Uterus (tissue), 4 donors: ENCODE data around the gene ATP5F1D. TPM values are rescaled to one million over a fixed set of nuclear protein-coding genes. Genes with fewer than 3 reads are reported as not detected.

Experiments
- DNase-seq, 2 donors: peaks; one replicate each; pipeline ENCODE4 v3.0.0-alpha.2; 2019 to 2020
- H3K27ac ChIP-seq, 2 donors: fragments of 200-600 bp; sonication (generic); 1 replicate in 1 of 2; 2 replicates in 1 of 2; pipeline ENCODE4 v1.5.1; 2016 to 2018
- H3K27me3 ChIP-seq, 2 donors: fragments of 200-600 bp; sonication (generic); one replicate each; pipeline ENCODE4 v1.5.1; 2018 to 2019; ENCODE audit warnings: control low read depth in 1 of 2
- H3K36me3 ChIP-seq, 2 donors: fragments of 200-600 bp; sonication (generic); one replicate each; pipeline ENCODE4 v1.5.1; 2019; ENCODE audit warnings: control low read depth in 1 of 2
- H3K4me1 ChIP-seq, 2 donors: fragments of 200-600 bp; sonication (generic); one replicate each; pipeline ENCODE4 v1.5.1; 2018 to 2019; ENCODE audit warnings: control low read depth in 1 of 2
- H3K4me3 ChIP-seq, 2 donors: fragments of 200-600 bp; sonication (generic); 1 replicate in 1 of 2; 2 replicates in 1 of 2; pipeline ENCODE4 v1.5.1; 2018 to 2019; ENCODE audit warnings: mild to moderate bottlenecking in 1 of 2
- H3K9me3 ChIP-seq, 2 donors: fragments of 200-600 bp; sonication (generic); one replicate each; pipeline ENCODE4 v1.5.1; 2019; ENCODE audit warnings: control low read depth in 1 of 2
- POLR2A ChIP-seq, 2 donors: fragments of 450-650 bp; IDR thresholded peaks; one replicate each; pipeline ENCODE4 v1.6.1; 2016; ENCODE audit warnings: antibody characterized with exemption in 2 of 2, mild to moderate bottlenecking in 1 of 2, moderate library complexity in 1 of 2
- intact Hi-C: fragments of 100-400 bp; cut with DNase I; formaldehyde crosslinking; loops from one replicate; pipeline ENCODE4 v1.15.1; 2023; ENCODE audit warnings: low total_unique reads
- total RNA-seq, 4 donors: library from RNA; depleted of rRNA in 3 of 4; stranded (reverse); fragments of >200 nt in 3 of 4; gene quantifications; one replicate each; pipeline versions ENCODE4 v1.1.0 to v1.2.4, GENCODE V29; 2014 to 2023
- TF ChIP-seq, protein P1 (sequence below), 4 experiments: fragments of 200-600 bp in 2 of 4; fragments of 450-650 bp in 2 of 4; sonication (generic) in 2 of 4; IDR thresholded peaks; one replicate each; pipeline ENCODE4 v1.5.1; 2016 to 2019; ENCODE audit warnings: antibody characterized with exemption in 4 of 4, mild to moderate bottlenecking in 2 of 4, moderate library complexity in 1 of 4
- donor health status: DM: yes; HTN: yes; CAD: no.

The ATP5F1D gene
- total RNA-seq, 4 donors from 2014 or later, result 4.7 to 164 (median 68.9) TPM

DNA sequence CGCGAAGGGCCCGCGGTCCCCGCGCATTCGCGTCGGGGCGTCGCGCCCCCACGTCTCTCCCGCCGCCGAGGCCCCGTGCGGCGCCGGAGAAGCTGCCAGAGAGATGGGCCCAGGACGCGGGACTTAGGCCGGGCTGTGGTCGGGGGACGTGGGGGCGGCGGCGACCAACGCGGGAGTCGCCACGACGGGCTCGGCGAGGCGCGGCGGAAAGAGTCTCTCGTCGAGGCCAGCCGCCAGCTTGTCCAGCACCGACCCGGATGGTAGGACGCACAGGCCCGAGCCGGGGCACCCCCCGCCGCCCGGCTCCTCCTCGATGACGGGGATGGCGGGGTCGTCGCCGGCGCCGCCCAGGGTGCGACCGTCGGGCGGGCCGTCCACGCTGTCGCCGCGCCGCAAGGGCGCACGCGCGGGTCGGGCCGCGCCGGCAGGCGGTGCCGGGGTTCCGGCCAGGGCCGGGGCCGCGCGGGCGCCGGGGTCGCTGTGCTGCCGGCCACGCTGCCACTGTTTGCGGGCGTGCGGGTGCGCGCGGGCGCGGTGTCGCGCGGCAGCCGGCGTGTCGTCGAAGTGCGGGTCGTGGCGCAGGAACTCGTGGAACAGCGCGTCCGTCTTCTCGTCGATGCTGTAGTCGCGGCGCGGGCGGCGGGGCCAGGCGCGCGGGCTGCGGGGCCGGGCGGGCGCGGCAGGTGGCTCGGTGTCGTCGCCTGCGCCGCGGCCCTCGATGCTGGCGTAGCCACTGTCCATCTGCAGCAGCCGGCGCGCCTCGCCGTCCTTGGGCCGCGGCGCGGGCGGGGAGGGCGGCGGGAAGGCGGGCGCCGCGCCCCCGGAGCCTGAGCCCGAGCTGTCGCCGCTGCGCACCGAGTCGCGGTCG is 12.3 kb upstream of the ATP5F1D start:
- Histone ChIP-seq H3K27ac (no peak overlapping the region), H3K27me3 (no peaks in the 10 kb centered on the region), H3K36me3 (no peaks in the 10 kb centered on the region), H3K4me1 (no peaks in the 10 kb centered on the region), H3K4me3 (no peak overlapping the region), H3K9me3 (no peaks in the 10 kb centered on the region)
- intact Hi-C loops, result no loop called here
- TF ChIP-seq, protein P1, sequence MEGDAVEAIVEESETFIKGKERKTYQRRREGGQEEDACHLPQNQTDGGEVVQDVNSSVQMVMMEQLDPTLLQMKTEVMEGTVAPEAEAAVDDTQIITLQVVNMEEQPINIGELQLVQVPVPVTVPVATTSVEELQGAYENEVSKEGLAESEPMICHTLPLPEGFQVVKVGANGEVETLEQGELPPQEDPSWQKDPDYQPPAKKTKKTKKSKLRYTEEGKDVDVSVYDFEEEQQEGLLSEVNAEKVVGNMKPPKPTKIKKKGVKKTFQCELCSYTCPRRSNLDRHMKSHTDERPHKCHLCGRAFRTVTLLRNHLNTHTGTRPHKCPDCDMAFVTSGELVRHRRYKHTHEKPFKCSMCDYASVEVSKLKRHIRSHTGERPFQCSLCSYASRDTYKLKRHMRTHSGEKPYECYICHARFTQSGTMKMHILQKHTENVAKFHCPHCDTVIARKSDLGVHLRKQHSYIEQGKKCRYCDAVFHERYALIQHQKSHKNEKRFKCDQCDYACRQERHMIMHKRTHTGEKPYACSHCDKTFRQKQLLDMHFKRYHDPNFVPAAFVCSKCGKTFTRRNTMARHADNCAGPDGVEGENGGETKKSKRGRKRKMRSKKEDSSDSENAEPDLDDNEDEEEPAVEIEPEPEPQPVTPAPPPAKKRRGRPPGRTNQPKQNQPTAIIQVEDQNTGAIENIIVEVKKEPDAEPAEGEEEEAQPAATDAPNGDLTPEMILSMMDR (IDR thresholded peaks at IDR 0.05), result no peak
- no peak for TF ChIP-seq POLR2A (IDR thresholded peaks at IDR 0.05)
- DNase-seq, result no peak

DNA sequence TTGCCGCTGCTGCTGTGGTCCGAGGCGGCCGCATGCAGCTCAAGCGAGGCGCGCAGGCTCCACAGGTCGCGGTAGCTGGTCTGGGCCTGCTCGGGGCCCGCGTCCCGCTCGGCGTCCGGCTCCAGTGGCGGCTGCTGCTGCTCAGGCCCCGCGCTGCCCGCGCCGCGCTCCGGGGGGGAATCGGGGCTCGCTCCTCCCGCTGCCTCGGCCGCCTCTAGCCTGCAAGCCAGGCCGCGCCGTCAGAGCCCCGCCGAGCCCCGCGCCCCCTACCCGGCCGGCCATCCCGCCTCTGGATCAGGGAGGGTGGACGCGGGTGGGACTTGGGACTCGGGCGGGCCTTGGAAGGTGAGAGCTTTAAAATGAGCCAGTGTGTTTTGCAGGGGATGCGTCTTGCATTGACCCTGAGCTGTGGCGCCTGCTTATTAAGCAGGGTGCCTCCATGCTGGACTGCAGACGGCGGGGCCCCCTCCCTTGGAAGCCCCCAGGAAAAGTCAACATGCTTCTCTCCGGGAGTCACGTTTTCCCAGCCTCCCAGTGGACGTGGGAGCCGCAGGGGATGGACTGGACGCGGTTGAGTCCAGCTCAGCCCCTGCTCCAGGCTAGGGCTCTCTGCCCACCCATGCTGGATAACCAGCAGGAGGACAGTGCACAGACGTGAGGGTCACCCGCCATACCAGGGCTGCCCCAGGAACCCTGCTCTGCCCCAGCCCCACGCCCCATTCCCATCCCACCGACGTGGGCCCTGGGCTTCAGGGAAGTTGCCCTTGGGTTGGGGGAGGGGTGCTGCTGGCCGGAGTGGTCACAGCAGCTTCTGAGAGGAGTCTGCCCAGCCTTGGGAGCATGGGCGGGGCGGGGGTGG is 11.4 kb upstream of the ATP5F1D start:
- intact Hi-C loops, result no loop called here
- no peak for DNase-seq
- Histone ChIP-seq H3K36me3 (no peaks in the 10 kb centered on the region), H3K27me3 (no peaks in the 10 kb centered on the region), H3K9me3 (no peaks in the 10 kb centered on the region), H3K4me3 (no peak overlapping the region), H3K4me1 (no peaks in the 10 kb centered on the region), H3K27ac (no peak overlapping the region)
- TF ChIP-seq, protein P1 (IDR thresholded peaks at IDR 0.05), result no peak
- no peak for TF ChIP-seq POLR2A (IDR thresholded peaks at IDR 0.05)

DNA sequence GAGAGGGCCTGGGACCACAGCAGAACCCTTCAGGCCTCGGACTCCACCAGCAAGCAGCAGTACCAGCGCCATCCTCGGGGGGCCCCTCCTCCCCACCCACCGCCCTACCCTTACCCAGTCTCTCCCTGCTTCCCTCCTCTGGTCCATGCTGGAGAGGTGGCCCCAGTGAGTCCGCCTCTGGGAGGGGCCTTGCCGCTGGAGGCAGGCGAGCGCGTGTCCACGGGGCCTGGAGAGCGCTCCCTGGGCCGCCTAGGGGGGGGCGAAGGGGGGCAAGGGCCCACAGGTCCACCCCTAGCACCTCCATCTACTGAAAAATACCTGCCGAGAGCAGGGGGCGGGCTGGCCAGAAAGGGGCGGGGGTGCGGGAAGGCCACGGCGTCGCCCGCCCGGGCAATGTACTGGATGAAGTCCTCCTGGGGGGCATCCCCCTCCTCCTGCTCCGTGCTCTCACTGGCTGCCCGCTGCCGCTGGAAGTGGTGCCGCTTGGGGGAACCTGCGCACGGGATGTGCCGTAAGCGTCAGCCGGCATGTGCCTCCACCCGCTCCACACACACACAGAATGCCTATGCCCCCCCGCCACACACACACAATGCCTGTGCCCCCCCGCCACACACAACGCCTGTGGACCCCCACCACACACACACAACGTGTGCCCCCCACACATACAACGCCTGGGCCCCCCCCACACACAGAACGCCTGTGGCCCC is 10.6 kb upstream of the ATP5F1D start:
- intact Hi-C loops, result no loop called here
- Histone ChIP-seq H3K9me3 (no peaks in the 10 kb centered on the region), H3K4me1 (no peaks in the 10 kb centered on the region), H3K27ac (no peak overlapping the region), H3K27me3 (no peaks in the 10 kb centered on the region), H3K36me3 (no peaks in the 10 kb centered on the region), H3K4me3 (no peak overlapping the region)
- no peak for DNase-seq
- TF ChIP-seq POLR2A (IDR thresholded peaks at IDR 0.05), result no peak
- TF ChIP-seq, protein P1 (IDR thresholded peaks at IDR 0.05), result no peak

DNA sequence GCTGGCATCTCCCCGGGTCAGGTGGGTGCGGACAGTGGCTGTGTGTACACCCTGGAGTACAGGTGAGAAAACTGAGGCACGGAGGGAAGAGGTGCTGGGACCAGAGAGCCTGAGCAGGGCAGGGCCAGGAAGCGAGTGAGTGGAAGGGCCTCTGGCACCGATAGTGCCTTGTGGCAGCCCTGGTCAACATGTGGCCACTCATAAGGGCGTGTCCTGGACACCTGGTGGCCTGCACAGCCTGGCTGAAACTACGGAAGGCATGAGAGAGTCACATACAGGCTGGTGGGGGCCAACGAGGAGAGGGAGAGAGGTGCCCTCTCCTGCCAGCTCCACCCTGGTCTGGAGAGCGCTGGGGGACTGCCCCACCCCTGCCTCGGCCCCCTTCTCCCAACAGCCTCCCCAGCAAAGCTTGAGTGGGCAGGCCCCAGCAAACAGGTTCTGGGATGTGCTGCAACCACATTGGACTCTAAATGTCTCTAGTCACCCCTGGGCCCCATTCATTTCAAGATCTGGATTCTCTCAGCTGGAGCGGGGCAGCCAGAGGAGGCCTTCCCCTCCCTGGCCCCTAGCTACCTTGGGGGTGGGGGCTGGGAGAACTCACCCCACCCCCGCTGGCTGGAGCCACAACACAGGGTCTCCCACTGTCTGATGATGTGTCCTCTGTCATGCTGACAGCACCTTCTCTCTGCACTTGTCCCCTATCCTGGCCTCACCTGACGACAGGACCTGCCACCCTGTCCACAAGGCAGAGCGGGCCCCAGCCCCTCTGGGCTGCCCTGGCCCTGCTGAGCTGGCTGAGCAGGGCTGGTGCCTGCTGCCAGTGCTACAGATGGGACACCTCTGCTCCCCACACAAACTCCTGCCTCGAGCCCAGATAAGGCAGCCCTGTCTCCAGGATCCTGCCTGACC is 9.6 kb upstream of the ATP5F1D start:
- Histone ChIP-seq H3K27ac (no peak overlapping the region), H3K4me3 (no peak overlapping the region), H3K9me3 (no peaks in the 10 kb centered on the region), H3K27me3 (peaks cover 0 to 7% of the 10 kb centered on the region in 2 donors), H3K4me1 (peaks cover 0 to 9% of the 10 kb centered on the region in 2 donors), H3K36me3 (no peaks in the 10 kb centered on the region)
- DNase-seq, result no peak
- intact Hi-C loops, result no loop called here
- TF ChIP-seq, protein P1 (IDR thresholded peaks at IDR 0.05), result no peak
- no peak for TF ChIP-seq POLR2A (IDR thresholded peaks at IDR 0.05)
